HG03575 (cell line): Measurements from ENCODE around the gene CRK.
A peak's percentile ranks its signal among the peaks of the same experiment; 100 is the strongest.
"Not testable (repeated sequence)": the region's sequence is repeated elsewhere in the genome, so short reads cannot be mapped to it uniquely, and the experiment has no call there.

Source experiments
- ATAC-seq: cut with Tn5 transposase; IDR thresholded peaks from one replicate; pipeline ENCODE4 v1.9.1; 2021; ENCODE audit not compliant: unreplicated experiment, insufficient number of reproducible peaks, low FRiP score; ENCODE audit errors: extremely low read depth

CRK gene

DNA sequence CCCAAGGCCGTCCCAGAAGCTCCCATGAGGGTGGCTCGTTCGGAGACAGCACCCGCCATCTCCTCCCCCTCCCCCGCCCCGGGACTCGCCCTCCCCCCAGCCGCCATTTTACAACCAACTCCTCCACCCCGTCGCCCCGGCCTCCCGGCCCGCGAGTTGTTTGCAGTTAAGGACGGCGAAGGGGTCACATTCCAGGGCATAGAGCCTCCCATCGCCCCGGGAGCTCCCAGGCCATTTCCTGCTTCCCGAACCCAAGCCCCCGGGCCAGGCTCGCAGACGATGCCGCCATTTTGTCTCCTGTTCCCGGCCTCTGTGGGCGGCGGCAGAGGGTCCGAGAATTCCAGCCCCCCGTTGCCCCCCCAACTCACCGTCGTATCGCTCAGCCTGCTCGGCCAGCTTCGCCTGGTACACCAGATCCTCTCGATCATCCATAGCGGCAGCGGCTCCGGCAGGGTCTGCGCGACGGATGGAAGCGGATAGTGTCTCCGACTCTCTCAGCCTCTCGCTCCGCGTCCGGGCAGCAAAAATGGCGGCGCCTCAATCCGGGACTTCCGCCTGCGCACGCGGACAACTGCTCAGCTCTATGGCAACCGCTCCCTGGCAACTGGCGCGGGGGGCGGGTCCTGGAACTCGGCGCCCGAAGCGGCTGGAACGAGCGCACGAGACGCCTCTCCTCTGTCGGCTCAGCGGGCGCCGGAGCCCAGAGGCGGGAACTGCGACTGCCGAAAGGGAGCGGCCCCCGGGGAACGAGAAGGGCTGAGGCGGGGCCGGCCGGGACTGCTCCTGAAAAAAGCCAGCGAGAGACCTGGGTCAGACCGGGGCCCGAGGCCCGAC lies 56.1 kb downstream of the CRK start, which contains the start of gene YWHAE:
Gene YWHAE, minus strand, starts transcription at position 544 of the 834 bp plus-strand sequence. Its CDS starts 112 bp downstream, at position 432.
- ATAC-seq: peak; percentile 43

DNA sequence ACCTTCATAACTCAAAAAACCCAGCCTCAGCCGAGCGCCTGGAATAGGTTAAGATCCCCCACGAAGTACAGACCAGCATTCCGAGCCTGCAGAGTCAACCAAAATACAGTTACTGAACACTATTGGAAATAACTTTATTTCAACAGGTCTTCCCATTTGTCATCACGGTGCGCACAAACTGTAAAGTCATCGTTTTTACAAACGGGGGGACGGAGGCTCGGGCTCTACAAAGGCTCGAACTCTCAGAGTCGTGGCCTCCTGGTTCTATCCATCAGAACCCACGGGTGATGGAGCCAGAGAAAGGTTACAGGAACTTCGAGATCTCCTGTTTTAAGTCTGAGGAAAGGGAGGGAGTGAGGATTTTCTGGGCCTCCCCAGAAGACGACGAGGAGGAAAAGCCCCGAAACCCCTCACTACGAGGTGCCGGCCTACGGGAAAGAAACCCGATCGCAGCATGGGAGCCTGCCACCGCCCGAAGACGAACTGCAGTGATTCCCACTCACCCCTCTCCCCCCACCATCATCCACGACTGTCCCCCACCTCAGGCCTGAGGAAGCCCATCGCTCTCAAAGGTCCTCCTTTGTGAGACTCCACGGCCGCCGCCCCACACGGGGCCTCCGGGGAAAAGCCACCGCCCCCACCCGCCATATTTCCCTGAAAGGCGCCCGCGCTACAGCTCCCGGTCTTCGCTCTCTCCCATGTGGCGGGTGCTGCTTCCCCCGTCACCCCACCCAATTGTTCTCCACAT lies 56.9 kb downstream of the CRK start:
- no peak for ATAC-seq

DNA sequence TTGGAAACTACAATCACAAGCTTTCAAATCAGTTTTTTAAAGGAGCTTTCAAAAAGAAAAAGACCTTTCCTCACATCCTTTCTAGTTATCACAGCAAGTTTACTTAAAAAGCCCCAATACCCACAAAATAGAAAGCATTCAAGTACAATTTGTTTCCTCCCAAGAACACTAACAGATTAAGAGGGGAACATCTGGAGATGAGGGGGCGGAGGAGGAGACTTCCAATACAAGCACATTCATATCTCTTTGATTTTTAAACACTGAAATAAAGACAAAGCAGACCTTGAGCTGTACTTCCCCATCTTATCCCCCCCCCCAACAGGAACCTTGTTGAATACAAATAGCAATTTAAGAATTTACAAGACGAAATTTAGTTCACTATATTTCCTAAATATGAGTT lies 58.0 kb downstream of the CRK start:
- no peak for ATAC-seq

DNA sequence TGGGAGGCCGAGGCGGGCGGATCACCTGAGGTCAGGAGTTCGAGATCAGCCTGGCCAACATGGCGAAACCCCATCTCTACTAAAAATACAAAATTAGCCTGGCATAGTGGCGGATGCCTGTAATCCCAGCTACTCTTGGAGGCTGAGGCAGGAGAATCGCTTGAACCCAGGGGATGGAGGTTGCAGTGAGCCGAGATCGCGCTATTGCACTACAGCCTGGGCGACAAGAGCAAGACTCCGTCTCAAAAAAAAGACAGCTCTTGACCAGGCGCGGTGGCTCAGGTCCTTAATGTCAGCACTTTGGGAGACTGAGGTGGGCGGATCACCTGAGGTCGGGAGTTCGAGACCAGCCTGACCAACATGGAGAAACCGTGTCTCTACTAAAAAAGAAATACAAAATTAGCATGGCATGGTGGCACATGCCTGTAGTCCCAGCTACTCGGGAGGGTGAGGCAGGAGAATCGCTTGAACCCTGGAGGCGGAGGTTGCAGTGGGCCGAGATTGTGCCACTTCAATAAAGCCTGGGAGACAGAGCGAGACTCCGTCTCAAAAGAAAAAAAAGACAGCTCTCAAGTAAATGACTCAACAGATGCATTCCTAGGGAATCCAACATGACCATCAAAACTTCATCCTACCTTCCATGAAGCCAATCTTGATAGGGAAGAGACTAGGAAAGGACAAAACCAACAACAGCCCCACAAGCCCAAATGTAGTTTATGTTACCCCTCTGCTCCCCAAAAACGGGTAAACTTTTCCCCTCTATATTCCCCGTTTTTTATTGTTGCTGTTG lies 60.0 kb downstream of the CRK start:
- not testable (repeated sequence) for ATAC-seq

DNA sequence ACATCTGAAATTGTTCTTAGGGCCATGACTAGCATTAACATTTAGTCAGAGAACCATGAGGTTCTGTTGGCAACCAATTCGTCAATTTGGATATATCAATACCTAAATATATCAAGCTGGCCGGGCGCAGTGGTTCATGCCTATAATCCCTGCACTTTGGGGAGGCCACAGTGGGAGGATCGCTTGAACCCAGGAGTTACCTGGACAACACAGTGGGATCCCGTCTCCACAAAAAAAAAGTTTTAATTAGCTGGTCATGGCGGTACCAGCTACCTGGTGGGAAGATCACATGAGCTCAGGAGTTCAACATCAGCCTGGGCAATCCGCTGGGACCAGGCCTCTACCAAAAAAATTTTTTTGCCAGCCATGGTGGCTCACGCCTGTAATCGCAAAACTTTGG lies 64.5 kb downstream of the CRK start:
- no peak for ATAC-seq

DNA sequence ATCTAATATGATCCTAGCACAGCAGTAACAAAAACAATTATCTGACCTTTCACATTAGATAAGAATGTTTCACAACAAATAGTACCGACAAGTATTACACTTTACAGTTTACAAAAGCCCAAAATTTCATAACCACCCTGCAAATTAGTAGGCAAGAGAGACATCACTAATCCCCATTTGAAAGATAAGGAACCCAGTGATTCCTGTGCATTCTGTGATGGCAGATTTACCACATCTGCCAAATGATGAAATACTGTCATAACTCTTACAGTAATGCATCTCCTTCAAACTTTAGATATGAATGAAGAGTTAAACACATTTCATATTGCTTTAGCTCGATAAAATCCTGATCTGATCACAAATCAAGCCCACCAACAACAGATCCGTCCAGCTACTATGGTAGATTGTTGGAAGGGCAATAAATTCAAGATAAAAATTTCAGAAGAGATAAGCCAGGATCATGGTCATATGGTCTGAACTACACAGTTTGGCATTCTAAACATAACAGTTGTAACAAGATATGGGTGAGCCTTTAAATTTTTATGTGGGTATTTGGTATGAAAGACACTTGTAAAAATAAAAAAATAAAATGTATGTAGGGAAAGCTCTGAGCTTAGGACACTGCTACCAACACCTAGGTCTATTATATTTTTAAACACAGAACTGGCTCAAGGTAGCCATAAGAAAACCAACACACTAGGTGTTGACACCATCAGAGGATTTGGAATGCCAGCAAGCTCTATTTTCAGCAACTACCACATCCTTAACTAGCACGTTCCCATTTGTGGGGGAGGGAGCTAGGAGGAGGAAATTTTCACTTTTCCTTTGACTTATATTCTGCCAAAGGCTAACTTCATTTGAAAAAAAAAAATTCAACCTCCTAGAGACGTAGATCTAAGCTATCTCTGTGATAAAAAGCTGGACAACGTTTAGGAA lies 65.3 kb downstream of the CRK start:
- ATAC-seq: no peak

DNA sequence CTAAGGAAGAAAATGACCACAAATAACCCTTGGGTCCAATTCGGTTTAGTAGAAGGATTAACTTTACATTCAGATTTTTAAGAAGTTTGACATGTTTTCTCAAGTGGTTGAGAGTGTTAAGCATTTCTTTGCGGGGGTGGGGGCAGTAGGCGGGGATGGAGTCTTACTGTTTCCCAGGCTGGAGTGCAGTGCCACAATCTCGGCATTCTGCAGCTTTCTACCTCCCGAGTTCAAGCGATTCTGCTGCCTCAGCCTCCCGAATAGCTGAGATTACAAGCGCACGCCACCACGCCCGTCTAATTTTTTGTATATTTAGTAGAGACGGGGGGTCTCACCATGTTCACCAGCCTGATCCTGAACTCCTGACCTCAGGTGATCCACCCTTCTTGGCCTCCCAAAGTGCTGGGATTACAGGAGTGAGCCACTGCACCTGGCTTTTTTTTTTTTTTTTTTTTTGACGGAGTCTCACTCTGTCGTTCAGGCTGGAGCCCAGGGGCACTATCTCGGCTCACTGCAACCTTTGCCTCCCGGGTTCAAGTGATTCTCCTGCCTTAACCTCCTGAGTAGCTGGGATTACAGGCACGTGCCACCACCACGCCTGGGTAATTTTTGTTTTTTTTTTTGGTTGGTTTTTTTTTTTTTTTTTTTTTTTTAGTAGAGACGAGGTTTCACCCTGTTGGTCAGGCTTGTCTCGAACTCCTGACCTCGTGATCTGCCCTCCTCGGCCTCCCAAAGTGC lies 68.4 kb downstream of the CRK start:
- ATAC-seq: not testable (repeated sequence)

DNA sequence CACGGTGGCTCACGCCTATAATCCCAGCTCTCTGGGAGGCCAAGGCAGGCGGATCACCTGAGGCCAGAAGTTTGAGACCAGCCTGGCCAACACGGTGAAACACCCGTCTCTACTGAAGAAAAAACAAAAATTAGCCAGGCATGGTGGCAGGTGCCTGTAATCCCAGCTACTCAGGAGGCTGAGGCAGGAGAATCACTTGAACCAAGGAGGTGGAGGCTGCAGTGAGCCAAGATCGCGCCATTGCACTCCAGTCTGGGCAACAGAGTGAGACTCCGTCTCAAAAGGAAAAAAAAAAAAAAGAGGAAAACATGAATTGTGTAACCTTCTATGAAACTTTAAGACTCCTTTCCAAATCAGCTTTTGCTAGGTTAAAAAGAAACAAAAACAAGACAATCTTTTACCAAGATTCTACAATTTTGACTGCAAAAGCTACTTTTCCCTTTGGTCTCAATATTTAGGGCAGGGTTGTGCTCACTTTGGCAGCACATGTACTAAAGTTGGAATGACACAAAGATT lies 69.3 kb downstream of the CRK start:
- not testable (repeated sequence) for ATAC-seq

DNA sequence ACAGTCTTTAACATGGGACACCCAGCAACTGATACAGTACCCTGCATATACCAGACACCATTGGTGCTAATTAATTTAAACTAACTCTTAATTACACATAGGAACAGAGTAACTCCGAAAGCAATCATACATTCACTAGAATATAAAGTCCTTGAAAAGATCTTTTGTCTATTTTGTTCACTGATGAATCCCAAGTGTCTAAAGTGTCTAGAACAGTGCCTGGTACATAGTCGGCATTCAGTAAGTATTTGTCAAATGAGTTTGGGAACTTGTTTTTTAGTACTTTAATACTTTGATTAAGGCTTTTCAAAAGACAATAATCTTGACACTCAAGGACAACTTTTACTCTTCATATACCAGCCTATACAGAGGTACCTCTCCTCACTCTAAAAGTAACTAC lies 69.8 kb downstream of the CRK start:
- ATAC-seq: no peak

DNA sequence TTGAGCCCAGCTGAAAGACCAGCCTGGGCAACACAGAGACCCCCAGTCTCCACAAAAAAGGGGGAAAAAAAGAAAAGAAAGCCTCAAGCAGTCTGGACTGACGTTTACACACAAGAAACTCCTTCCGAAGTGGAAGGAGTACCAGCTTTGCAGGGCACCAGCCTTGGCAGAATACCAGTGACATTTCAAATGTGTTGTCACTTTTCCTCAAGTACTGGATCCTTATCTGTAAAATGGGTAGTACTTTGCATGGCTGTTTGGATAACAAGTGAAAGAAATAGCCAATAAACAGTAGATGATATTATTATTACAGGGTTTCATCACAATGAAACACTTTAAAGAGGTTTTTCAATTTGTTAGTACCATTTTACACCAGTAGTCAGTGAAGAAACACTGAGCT lies 70.2 kb downstream of the CRK start:
- no peak for ATAC-seq

DNA sequence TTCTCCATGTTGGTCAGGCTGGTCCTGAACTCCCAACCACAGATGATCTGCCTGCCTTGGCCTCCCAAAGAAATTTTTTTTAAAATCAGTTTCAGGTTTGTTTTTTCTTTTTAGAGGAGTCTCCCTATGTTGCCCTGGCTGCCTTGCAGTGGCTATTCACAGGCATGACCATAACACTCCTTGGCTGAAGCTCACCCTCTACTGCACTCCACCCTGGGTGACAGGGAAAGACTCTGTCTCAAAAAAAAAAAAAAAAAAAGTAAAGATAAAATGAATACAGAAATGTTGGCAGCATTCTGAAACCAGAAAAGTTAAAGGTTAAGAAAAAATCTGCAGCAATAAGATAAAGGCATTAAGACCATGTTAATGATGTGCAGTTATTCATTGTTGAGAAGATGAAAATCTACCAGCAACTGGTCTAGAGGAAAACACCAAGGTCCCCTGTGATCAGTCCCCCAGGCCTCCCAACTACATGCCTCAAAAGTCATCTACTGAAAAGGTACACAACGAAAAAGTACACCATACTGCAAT lies 71.1 kb downstream of the CRK start:
- ATAC-seq: no peak

DNA sequence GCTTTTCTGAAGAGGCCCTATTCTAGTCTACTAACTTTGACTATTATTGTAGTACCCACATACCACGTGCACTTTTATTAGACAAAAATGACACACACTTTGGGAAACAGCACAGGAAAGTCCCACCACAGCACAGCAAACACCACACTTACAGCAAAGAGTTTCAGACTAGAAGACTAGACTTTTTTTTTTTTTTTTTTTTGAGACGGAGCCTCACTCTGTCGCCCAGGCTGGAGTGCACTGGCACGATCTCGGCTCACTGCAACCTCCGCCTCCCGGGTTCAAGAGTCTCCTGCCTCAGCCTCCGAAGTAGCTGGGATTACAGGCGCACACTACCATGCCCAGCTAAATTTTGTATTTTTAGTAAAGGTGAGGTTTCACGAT lies 76.1 kb downstream of the CRK start:
- ATAC-seq: no peak

DNA sequence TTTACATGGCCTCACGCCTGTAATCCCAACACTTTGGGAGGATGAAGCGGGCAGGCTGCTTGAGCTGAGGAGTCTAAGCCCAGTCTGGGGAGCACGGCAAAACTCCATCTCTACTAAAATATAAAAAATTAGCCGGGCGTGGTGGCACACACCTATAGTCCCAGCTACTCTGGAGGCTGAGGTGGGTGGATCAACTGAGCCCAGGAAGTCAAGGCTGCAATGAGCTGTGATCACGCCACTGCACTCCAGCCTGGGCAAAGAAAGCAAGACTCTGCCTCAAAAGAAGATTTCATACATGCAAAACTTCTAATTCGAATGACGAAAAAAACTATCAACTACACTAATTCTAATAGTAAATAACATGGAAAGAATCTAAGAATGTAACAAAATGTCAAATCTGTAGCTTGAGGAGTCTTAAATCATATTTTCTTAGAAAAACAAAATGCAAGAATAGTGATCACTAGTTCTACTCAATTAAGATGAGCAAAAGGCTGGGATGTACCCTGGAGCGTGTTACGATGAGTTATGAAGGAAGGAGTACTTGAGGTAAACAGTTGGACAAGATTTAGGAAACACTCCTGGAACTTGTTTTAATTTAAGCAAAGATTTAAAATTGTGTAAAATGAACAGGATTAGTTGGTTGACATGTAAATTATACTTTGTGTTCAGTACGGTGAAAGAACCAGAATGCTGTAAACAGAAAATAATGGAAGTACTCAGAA lies 76.7 kb downstream of the CRK start:
- no peak for ATAC-seq

DNA sequence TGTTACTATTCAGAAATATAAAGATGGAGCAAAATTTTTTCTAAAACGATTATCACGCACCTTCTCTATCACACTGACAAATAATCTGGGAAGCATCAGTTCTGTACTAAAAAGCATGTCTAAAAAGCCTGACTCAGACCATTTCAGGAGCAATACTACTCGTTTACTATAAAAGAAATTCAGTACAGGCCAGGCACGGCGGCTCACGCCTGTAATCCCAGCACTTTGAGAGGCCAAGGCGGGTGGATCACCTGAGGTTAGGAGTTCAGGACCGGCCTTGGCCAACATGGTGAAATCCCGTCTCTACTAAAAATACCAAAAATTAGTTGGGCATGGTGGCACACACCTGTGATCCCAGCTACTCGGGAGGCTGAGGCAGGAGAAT lies 77.6 kb downstream of the CRK start:
- ATAC-seq: not testable (repeated sequence)

DNA sequence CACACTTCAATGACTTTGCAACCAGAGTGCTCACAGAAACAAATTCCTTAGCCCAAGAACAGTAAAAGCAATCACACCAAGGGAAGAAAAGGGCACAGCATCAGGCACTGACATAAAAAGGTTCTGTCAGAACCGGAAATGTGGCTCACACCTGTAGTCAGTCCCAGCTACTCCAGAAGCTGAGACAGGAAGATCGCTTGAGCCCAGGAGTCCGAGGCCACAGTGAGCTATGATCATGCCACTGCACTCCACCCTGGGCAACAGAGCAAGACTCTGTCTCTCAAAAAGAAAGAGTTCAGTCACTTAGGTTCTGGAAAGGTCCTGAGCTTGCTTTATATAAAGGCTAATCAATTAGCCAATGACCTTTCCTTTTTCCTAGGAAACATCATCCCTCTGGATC lies 78.7 kb downstream of the CRK start:
- no peak for ATAC-seq

DNA sequence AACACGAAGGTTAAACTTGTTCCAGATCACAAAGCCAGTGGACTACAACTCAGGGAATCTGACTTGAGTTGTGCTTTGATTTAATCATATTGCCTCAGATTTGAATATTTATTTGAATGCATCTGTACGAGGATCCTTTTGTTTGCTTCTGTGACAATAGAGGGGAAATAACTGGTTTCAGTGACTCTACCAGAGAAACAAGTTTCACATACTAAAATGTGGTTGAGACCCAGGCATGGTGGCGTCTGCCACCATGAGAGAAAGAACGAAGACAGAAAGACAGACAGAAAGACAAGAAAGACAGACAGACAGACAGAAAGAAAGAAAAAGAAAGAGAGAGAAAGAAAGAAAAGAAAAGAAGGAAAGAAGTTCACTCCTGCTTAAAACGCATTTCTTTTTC lies 80.0 kb downstream of the CRK start:
- ATAC-seq: no peak

DNA sequence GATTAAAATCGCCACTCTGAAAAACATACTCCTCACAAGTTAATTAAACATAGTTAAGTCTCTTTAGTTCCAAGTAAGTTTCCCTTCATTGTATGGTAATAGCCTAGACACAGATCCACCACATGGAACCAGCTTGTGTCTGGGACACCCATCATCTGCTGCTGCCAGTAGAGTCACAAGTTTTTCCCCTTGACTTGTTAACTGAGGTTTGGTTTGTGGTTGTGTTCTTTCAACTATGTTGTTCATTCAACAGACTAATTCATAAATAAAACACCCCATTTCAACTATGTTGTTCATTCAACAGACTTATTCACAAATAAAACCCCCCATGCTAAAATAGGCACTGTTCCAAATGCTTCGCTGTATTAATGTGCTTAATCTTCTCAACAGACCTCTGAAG lies 80.4 kb downstream of the CRK start:
- ATAC-seq: no peak
